C4-2B (cell line): ENCODE data around the gene INPP4A.

Experiments
- H3K27ac ChIP-seq: fragments of 450-650 bp; 2 replicates; pipeline ENCODE4 v1.5.1; 2017
- ZFX ChIP-seq: fragments of 450-650 bp; IDR thresholded peaks from 2 replicates; pipeline ENCODE4 v1.6.1; 2017
- TF ChIP-seq, protein P1 (sequence below): fragments of 450-650 bp; conservative IDR thresholded peaks from 2 replicates; pipeline ENCODE4 v1.5.1; 2017; ENCODE audit warnings: mild to moderate bottlenecking

The INPP4A gene

GRCh38 chr2:98474979-98475632, 30.4 kb downstream of the INPP4A start:
- TF ChIP-seq, protein P1, sequence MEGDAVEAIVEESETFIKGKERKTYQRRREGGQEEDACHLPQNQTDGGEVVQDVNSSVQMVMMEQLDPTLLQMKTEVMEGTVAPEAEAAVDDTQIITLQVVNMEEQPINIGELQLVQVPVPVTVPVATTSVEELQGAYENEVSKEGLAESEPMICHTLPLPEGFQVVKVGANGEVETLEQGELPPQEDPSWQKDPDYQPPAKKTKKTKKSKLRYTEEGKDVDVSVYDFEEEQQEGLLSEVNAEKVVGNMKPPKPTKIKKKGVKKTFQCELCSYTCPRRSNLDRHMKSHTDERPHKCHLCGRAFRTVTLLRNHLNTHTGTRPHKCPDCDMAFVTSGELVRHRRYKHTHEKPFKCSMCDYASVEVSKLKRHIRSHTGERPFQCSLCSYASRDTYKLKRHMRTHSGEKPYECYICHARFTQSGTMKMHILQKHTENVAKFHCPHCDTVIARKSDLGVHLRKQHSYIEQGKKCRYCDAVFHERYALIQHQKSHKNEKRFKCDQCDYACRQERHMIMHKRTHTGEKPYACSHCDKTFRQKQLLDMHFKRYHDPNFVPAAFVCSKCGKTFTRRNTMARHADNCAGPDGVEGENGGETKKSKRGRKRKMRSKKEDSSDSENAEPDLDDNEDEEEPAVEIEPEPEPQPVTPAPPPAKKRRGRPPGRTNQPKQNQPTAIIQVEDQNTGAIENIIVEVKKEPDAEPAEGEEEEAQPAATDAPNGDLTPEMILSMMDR, result no peak
- TF ChIP-seq ZFX, result no peak
- H3K27ac ChIP-seq, result no peak overlapping the region

GRCh38 chr2:98476192-98476868, 31.7 kb downstream of the INPP4A start:
- no peak for TF ChIP-seq ZFX
- TF ChIP-seq, protein P1, result no peak
- H3K27ac ChIP-seq, result no peak overlapping the region

- H3K27ac ChIP-seq, result no peak overlapping the region
- no peak for TF ChIP-seq ZFX
- TF ChIP-seq, protein P1, result no peak
Measured at GRCh38 chr2:98477036-98477435, 32.4 kb downstream of the INPP4A start.

DNA sequence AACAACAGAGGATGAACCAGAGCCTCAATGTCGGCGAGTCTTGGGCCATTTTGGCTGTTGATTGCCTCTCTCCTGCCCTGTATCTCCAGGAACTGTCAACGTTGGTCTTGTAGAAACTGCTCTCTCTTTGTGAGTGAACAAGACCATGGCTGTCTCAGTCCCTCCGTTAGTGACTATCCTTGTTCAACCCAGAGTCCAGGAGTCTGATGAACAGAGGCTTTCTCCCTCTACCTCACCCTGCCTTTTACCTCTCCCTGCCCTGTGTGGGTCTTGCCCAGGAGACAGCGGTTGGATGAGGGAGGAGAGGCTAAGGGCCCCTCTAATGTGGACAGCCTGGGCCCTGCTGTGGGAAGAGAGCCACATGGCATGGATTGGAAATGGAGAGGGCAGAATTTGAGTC, 32.8 kb downstream of the INPP4A start:
- TF ChIP-seq ZFX, result no peak
- TF ChIP-seq, protein P1, result no peak
- H3K27ac ChIP-seq, result no peak overlapping the region

DNA sequence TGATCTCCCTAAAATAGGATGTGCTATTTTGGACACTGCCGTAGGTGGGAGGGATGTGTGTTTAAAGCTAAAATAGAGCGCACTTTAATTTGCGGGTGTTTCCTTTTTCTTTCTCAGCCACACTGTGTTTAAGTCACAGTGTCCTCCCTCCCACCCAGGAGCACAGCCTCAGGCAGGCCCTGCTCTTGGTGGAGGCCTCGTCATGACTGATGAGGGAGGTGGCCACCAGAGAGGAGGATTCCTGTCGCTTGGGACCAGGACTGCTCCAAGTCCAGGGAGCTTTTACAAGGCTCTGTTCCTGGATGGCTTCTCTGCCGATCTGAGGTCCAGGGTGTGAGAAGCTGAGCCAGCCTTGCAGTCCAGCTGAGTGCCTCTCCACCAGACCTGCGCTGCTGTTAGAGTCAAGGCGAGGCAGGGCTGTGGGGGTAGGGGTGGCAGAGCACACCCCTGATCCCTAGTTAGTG, 33.5 kb downstream of the INPP4A start:
- no peak overlapping the region for H3K27ac ChIP-seq
- TF ChIP-seq, protein P1, result no peak
- no peak for TF ChIP-seq ZFX

GRCh38 chr2:98478907-98479306, 34.2 kb downstream of the INPP4A start:
- no peak overlapping the region for H3K27ac ChIP-seq
- TF ChIP-seq, protein P1, result no peak
- no peak for TF ChIP-seq ZFX

DNA sequence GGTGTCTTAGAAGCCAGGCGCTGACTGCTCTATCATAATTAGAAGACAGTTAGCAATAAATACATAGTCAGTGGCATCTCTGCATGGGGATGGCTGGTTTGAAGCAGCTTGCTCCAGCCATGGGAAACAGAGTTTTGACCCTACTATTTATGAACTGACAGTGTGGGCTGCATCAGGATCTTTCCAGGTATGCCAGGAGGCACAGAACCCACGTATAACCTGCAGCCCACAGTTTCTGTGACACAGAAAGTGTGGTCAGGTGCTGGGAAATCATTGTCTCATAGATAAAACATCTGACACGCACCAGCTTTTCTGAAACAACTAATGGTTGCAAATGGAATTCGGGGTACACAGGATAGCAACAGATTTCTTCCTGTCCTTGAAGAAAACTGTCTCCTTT, 34.7 kb downstream of the INPP4A start:
- TF ChIP-seq ZFX, result no peak
- TF ChIP-seq, protein P1, result no peak
- H3K27ac ChIP-seq, result 0 out of 2 replicates have a peak overlapping the region, but pooled peaks have one; percentile 3
